ENCODE data around the gene SDCCAG8. TPM values are rescaled to one million over a fixed set of nuclear protein-coding genes. Genes with fewer than 3 reads are reported as not detected.
A peak's percentile ranks its signal among the peaks of the same experiment; 100 is the strongest.

SDCCAG8 gene
- total RNA-seq, 1 experiment from 2014 or later = 194 TPM

DNA sequence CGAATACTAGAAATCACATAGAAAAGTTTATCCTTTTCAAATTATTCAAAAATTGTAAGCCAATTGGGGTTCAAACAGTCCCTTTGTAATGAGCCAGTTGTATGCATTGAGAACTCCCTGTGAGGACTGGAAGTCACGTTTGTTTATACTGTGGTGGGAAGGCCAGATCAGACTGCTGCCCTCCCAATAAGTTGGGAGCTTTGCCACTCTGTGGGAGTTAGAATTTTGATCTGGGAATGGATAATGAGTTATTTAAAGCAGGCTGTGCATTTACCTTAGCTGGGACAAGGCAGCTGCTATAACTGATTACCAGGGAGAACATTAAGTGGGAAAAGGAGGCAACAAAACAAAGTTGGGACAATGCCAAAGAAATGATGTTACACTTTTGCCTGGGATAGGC, 178.8 kb downstream of the SDCCAG8 start:
- H3K9me2 ChIP-seq (replicated peaks; ENCODE audit: low read length) = no peaks in the 10 kb centered on the region
- TF ChIP-seq EZH2phosphoT487 (IDR thresholded peaks at IDR 0.05; ENCODE audit: borderline replicate concordance, low read length) (no peak), EZH2 (IDR thresholded peaks at IDR 0.05; ENCODE audit: low read length, unreplicated experiment) (no peak), CTCF (conservative IDR thresholded peaks at IDR 0.05; ENCODE audit: low read depth, low read length) (no peak)
- H3K4me3 ChIP-seq (ENCODE audit: low read length) = no peak overlapping the region
- no peaks in the 10 kb centered on the region for H3K36me3 ChIP-seq (ENCODE audit: low read depth, low read length)
- H3K79me2 ChIP-seq (ENCODE audit: low read length) = no peaks in the 10 kb centered on the region
- no peak overlapping the region for H3K27ac ChIP-seq (ENCODE audit: low read length)
- H3K9ac ChIP-seq (ENCODE audit: low read length) = no peak overlapping the region
- H3F3A ChIP-seq (ENCODE audit: low read length, unreplicated experiment) = no peaks in the 10 kb centered on the region
- no peaks in the 10 kb centered on the region for H4K20me1 ChIP-seq (ENCODE audit: low read length)
- ATAC-seq = no peak
- intact Hi-C loops (cut with micrococcal nuclease) = no loop called here
- H2AFZ ChIP-seq (ENCODE audit: low read length) = no peak overlapping the region
- ChIA-PET CTCF (no interaction called here), POLR2A (ENCODE audit: unreplicated experiment) (no interaction called here)
- no peak overlapping the region for H3K4me2 ChIP-seq (ENCODE audit: low read length)
- no peaks in the 10 kb centered on the region for H3K4me1 ChIP-seq (ENCODE audit: insufficient read depth, low read length)
- BruUV-seq (replicated peaks) = no TSS peak
- no peak for DNase-seq
- no peaks in the 10 kb centered on the region for H3K9me3 ChIP-seq (ENCODE audit: low read length)
- H3K27me3 ChIP-seq (ENCODE audit: low read length) = no peaks in the 10 kb centered on the region

- Histone ChIP-seq H4K20me1 (ENCODE audit: low read length) (no peaks in the 10 kb centered on the region), H3K27ac (ENCODE audit: low read length) (no peak overlapping the region), H3K4me2 (ENCODE audit: low read length) (no peak overlapping the region), H3K36me3 (ENCODE audit: low read depth, low read length) (no peaks in the 10 kb centered on the region), H2AFZ (ENCODE audit: low read length) (no peak overlapping the region), H3K4me1 (ENCODE audit: insufficient read depth, low read length) (no peaks in the 10 kb centered on the region), H3F3A (ENCODE audit: low read length, unreplicated experiment) (no peaks in the 10 kb centered on the region), H3K27me3 (ENCODE audit: low read length) (no peaks in the 10 kb centered on the region), H3K9ac (ENCODE audit: low read length) (no peak overlapping the region), H3K4me3 (ENCODE audit: low read length) (no peak overlapping the region), H3K9me3 (ENCODE audit: low read length) (no peaks in the 10 kb centered on the region), H3K79me2 (ENCODE audit: low read length) (no peaks in the 10 kb centered on the region), H3K9me2 (replicated peaks; ENCODE audit: low read length) (no peaks in the 10 kb centered on the region)
- no TSS peak for BruUV-seq (replicated peaks)
- CTCF ChIA-PET = interaction anchor here (0.6 kb wide), 1 partner anchor 793 kb away, joined by 6 read pairs; no protein-coding TSS in a partner anchor
- POLR2A ChIA-PET (ENCODE audit: unreplicated experiment) = no interaction called here
- DNase-seq = no peak
- intact Hi-C loops (cut with micrococcal nuclease) = no loop called here
- ATAC-seq = no peak
- TF ChIP-seq CTCF (conservative IDR thresholded peaks at IDR 0.05; ENCODE audit: low read depth, low read length) (peak; percentile 32; the same call in 1 of the 2 replicates), EZH2 (IDR thresholded peaks at IDR 0.05; ENCODE audit: low read length, unreplicated experiment) (no peak), EZH2phosphoT487 (IDR thresholded peaks at IDR 0.05; ENCODE audit: borderline replicate concordance, low read length) (no peak)
Observed at GRCh38 chr1:243435836-243436235, 180.0 kb downstream of the SDCCAG8 start.

GRCh38 chr1:243438146-243438545, 182.3 kb downstream of the SDCCAG8 start:
- H3K4me1 ChIP-seq (ENCODE audit: insufficient read depth, low read length) = no peaks in the 10 kb centered on the region
- no peak overlapping the region for H3K4me2 ChIP-seq (ENCODE audit: low read length)
- no peaks in the 10 kb centered on the region for H3K9me3 ChIP-seq (ENCODE audit: low read length)
- H3F3A ChIP-seq (ENCODE audit: low read length, unreplicated experiment) = no peaks in the 10 kb centered on the region
- H2AFZ ChIP-seq (ENCODE audit: low read length) = no peak overlapping the region
- ChIA-PET CTCF (no interaction called here), POLR2A (ENCODE audit: unreplicated experiment) (no interaction called here)
- H3K9me2 ChIP-seq (replicated peaks; ENCODE audit: low read length) = no peaks in the 10 kb centered on the region
- ATAC-seq (no peak), DNase-seq (no peak)
- H3K4me3 ChIP-seq (ENCODE audit: low read length) = no peak overlapping the region
- H3K36me3 ChIP-seq (ENCODE audit: low read depth, low read length) = no peaks in the 10 kb centered on the region
- BruUV-seq (replicated peaks) = no TSS peak
- TF ChIP-seq CTCF (conservative IDR thresholded peaks at IDR 0.05; ENCODE audit: low read depth, low read length) = no peak
- TF ChIP-seq EZH2 (IDR thresholded peaks at IDR 0.05; ENCODE audit: low read length, unreplicated experiment) = no peak
- no peak for TF ChIP-seq EZH2phosphoT487 (IDR thresholded peaks at IDR 0.05; ENCODE audit: borderline replicate concordance, low read length)
- no peaks in the 10 kb centered on the region for H4K20me1 ChIP-seq (ENCODE audit: low read length)
- no peaks in the 10 kb centered on the region for H3K27me3 ChIP-seq (ENCODE audit: low read length)
- no peak overlapping the region for H3K27ac ChIP-seq (ENCODE audit: low read length)
- no peaks in the 10 kb centered on the region for H3K79me2 ChIP-seq (ENCODE audit: low read length)
- H3K9ac ChIP-seq (ENCODE audit: low read length) = no peak overlapping the region
- intact Hi-C loops (cut with micrococcal nuclease) = no loop called here
